CD14-positive monocyte (primary cell): ENCODE data around the gene SPATA25. TPM values are rescaled to one million over a fixed set of nuclear protein-coding genes. Genes with fewer than 3 reads are reported as not detected.
A peak's percentile ranks its signal among the peaks of the same experiment; 100 is the strongest.

Experiments used
- DNase-seq, 3 donors: peaks; one replicate each; pipeline ENCODE4 v3.0.0-alpha.2; 2011 to 2022
- H2AFZ ChIP-seq: 2 replicates; pipeline ENCODE4 v1.6.0; 2012; ENCODE audit warnings: mild to moderate bottlenecking, low read depth, low read length, inconsistent platforms; ENCODE audit not compliant: insufficient read depth, poor library complexity, severe bottlenecking
- H3K27ac ChIP-seq, 2 donors: 1 replicate in 1 of 2; 2 replicates in 1 of 2; pipeline ENCODE4 v1.5.1; 2012 to 2013; ENCODE audit warnings: low read length in 2 of 2, control low read depth in 1 of 2, inconsistent platforms in 1 of 2, low read depth in 1 of 2, mild to moderate bottlenecking in 1 of 2
- H3K27me3 ChIP-seq, 2 donors: one replicate each; pipeline versions ENCODE4 v1.6.0 to v1.6.1; 2011 to 2013; ENCODE audit warnings: low read length in 2 of 2; ENCODE audit not compliant: control insufficient read depth in 2 of 2, insufficient read depth in 2 of 2
- H3K36me3 ChIP-seq, 2 donors: replicated peaks in 1 of 2; 1 replicate in 1 of 2; 2 replicates in 1 of 2; pipeline versions ENCODE4 v1.5.1 to v1.6.1; 2012 to 2013; ENCODE audit warnings: low read length in 2 of 2, control low read depth in 1 of 2, inconsistent platforms in 1 of 2, mild to moderate bottlenecking in 1 of 2; ENCODE audit not compliant: insufficient read depth in 2 of 2, control insufficient read depth in 1 of 2
- H3K4me1 ChIP-seq, 2 donors: 1 replicate in 1 of 2; 2 replicates in 1 of 2; pipeline versions ENCODE4 v1.5.1 to v1.6.1; 2012 to 2013; ENCODE audit warnings: low read length in 2 of 2, control low read depth in 1 of 2, inconsistent platforms in 1 of 2, mild to moderate bottlenecking in 1 of 2, moderate library complexity in 1 of 2; ENCODE audit not compliant: insufficient read depth in 2 of 2, control insufficient read depth in 1 of 2
- H3K4me2 ChIP-seq: replicated peaks from 2 replicates; pipeline ENCODE3; 2012; ENCODE audit warnings: low read length, moderate library complexity, mild to moderate bottlenecking; ENCODE audit not compliant: poor library complexity, severe bottlenecking; ENCODE audit errors: extremely low read depth
- H3K4me3 ChIP-seq, 3 experiments: fragments of 200-600 bp in 1 of 3; sonication (generic) in 1 of 3; replicated peaks in 1 of 3; 1 replicate in 2 of 3; 2 replicates in 1 of 3; pipeline ENCODE4 v1.5.1; 2011 to 2013; ENCODE audit warnings: low read length in 3 of 3, mild to moderate bottlenecking in 3 of 3, control low read depth in 2 of 3, low read depth in 2 of 3, inconsistent platforms in 1 of 3, moderate library complexity in 1 of 3
- H3K79me2 ChIP-seq: 2 replicates; pipeline ENCODE4 v1.6.0; 2012; ENCODE audit warnings: mild to moderate bottlenecking, control low read depth, inconsistent platforms, low read length, moderate library complexity; ENCODE audit not compliant: insufficient read depth
- H3K9ac ChIP-seq: 2 replicates; pipeline ENCODE4 v1.6.0; 2017; ENCODE audit warnings: low read length, mild to moderate bottlenecking; ENCODE audit not compliant: insufficient read depth, poor library complexity, severe bottlenecking
- H3K9me3 ChIP-seq, 2 donors: replicated peaks in 1 of 2; 1 replicate in 1 of 2; 2 replicates in 1 of 2; pipeline versions ENCODE4 v1.5.1 to v1.6.1; 2012 to 2013; ENCODE audit warnings: low read length in 2 of 2, control low read depth in 1 of 2; ENCODE audit not compliant: control insufficient read depth in 1 of 2, insufficient read depth in 1 of 2
- H4K20me1 ChIP-seq: 2 replicates; pipeline ENCODE4 v1.6.0; 2012; ENCODE audit warnings: mild to moderate bottlenecking, low read length, control low read depth, moderate library complexity; ENCODE audit not compliant: insufficient read depth
- H3K27ac Mint-ChIP-seq, 7 donors: one replicate each; pipeline ENCODE4 v1.8.0; 2020; ENCODE audit warnings: mild to moderate bottlenecking in 7 of 7, mixed read lengths in 7 of 7, moderate library complexity in 6 of 7, inconsistent platforms in 2 of 7
- H3K27me3 Mint-ChIP-seq, 3 donors: one replicate each; pipeline ENCODE4 v1.8.0; 2021 to 2022; ENCODE audit warnings: low read depth in 3 of 3, mild to moderate bottlenecking in 3 of 3, mixed read lengths in 3 of 3, moderate library complexity in 3 of 3, inconsistent platforms in 1 of 3
- H3K36me3 Mint-ChIP-seq, 2 donors: one replicate each; pipeline ENCODE4 v1.8.0; 2020; ENCODE audit warnings: mixed read lengths in 2 of 2, inconsistent platforms in 1 of 2, mild to moderate bottlenecking in 1 of 2
- H3K4me1 Mint-ChIP-seq: one replicate; pipeline ENCODE4 v1.8.0; 2020; ENCODE audit warnings: mild to moderate bottlenecking, mixed read lengths
- H3K4me3 Mint-ChIP-seq, 2 donors: one replicate each; pipeline ENCODE4 v1.8.0; 2020; ENCODE audit warnings: mild to moderate bottlenecking in 2 of 2, mixed read lengths in 2 of 2, moderate library complexity in 1 of 2
- H3K9me3 Mint-ChIP-seq, 7 donors: one replicate each; pipeline ENCODE4 v1.8.0; 2020 to 2022; ENCODE audit warnings: mixed read lengths in 7 of 7, mild to moderate bottlenecking in 6 of 7, moderate library complexity in 6 of 7, inconsistent platforms in 2 of 7
- WGBS: methylation state at CpG from one replicate; pipeline ENCODE4 v1.1.5; 2013; ENCODE audit warnings: missing lambda C conversion rate; ENCODE audit not compliant: insufficient coverage; 5-methylcytosine and 5-hydroxymethylcytosine counted together
- intact Hi-C, 2 donors: fragments of 100-400 bp; cut with micrococcal nuclease; formaldehyde crosslinking; loops; one replicate each; pipeline versions ENCODE4 v1.15.0 to v1.15.1; 2023
- polyA plus RNA-seq, 3 donors: library from polyadenylated mRNA; depleted of rRNA in 1 of 3; unstranded in 2 of 3; stranded (reverse) in 1 of 3; fragments of 300-500 nt in 2 of 3; fragments of >200 nt in 1 of 3; fragmentation: Illumina TruSeq in 2 of 3; gene quantifications; 1 replicate in 2 of 3; 2 replicates in 1 of 3; pipeline ENCODE4 v1.2.3, GENCODE V29; 2012 to 2021
- TF ChIP-seq, protein P1 (sequence below): fragments of 200-600 bp; IDR thresholded peaks from one replicate; pipeline ENCODE4 v1.8.0; 2022; ENCODE audit warnings: antibody characterized with exemption, mild to moderate bottlenecking

The SPATA25 gene
- polyA plus RNA-seq, 3 donors = 0.76 TPM; not detected in 2

DNA sequence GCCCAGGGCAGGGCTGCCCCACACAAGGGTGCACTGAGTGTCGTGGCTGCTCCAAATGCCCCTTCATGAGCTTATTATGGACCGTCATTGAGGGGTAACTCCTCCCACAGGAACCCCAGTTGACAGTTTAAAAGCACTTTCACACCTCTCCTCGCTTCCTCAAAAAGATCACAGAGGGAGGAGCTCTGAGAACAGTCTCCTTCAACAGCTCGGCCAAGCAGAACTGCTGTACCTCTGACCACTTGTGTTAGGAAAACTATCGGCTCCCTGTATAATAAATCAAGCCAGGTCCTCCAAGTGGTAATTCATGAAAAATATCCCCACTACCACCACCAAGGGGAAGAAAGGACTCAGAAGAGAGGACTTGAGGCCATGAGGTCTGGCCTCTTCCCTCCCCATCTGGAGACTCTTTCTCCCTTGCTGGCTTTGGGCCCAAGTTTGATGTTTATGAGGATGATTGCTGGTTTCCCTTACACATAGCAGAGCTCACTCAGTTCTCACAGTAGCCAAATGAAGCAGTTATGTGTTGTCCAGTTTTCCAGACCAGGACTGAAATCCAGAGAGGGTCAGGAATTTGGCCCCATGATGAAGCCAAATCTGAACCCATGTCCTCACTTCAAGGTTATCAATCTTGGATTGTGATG is 45.1 kb downstream of the SPATA25 start:
- H4K20me1 ChIP-seq = peaks cover 32% of the 10 kb centered on the region
- H3K27me3 Mint-ChIP-seq = no peaks in the 10 kb centered on the region
- peak overlapping the region; percentile 46 to 71 for H3K27ac ChIP-seq
- H3K27ac Mint-ChIP-seq = peak overlapping the region; percentile 49 to 86 (median 80)
- H3K9me3 Mint-ChIP-seq = no peaks in the 10 kb centered on the region
- H3K4me3 Mint-ChIP-seq = no peak overlapping the region
- intact Hi-C loops = no loop called here
- peaks cover 12 to 14% of the 10 kb centered on the region in 2 donors for H3K4me1 ChIP-seq
- no peak overlapping the region for H2AFZ ChIP-seq
- H3K36me3 ChIP-seq = peaks cover 62 to 90% of the 10 kb centered on the region in 2 donors
- no peak overlapping the region for H3K4me2 ChIP-seq
- no peak overlapping the region for H3K9ac ChIP-seq
- H3K4me3 ChIP-seq = no peak overlapping the region
- no peaks in the 10 kb centered on the region for H3K79me2 ChIP-seq
- H3K36me3 Mint-ChIP-seq = peaks cover 53 to 97% of the 10 kb centered on the region in 2 donors
- no peaks in the 10 kb centered on the region for H3K27me3 ChIP-seq
- WGBS = 3% methylated on average over 3 of the region's 5 CpGs
- TF ChIP-seq, protein P1, sequence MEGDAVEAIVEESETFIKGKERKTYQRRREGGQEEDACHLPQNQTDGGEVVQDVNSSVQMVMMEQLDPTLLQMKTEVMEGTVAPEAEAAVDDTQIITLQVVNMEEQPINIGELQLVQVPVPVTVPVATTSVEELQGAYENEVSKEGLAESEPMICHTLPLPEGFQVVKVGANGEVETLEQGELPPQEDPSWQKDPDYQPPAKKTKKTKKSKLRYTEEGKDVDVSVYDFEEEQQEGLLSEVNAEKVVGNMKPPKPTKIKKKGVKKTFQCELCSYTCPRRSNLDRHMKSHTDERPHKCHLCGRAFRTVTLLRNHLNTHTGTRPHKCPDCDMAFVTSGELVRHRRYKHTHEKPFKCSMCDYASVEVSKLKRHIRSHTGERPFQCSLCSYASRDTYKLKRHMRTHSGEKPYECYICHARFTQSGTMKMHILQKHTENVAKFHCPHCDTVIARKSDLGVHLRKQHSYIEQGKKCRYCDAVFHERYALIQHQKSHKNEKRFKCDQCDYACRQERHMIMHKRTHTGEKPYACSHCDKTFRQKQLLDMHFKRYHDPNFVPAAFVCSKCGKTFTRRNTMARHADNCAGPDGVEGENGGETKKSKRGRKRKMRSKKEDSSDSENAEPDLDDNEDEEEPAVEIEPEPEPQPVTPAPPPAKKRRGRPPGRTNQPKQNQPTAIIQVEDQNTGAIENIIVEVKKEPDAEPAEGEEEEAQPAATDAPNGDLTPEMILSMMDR = no peak
- no peaks in the 10 kb centered on the region for H3K9me3 ChIP-seq
- H3K4me1 Mint-ChIP-seq = peaks cover 17% of the 10 kb centered on the region
- peak in 2 of 3 donors; percentile 30 to 31 for DNase-seq

DNA sequence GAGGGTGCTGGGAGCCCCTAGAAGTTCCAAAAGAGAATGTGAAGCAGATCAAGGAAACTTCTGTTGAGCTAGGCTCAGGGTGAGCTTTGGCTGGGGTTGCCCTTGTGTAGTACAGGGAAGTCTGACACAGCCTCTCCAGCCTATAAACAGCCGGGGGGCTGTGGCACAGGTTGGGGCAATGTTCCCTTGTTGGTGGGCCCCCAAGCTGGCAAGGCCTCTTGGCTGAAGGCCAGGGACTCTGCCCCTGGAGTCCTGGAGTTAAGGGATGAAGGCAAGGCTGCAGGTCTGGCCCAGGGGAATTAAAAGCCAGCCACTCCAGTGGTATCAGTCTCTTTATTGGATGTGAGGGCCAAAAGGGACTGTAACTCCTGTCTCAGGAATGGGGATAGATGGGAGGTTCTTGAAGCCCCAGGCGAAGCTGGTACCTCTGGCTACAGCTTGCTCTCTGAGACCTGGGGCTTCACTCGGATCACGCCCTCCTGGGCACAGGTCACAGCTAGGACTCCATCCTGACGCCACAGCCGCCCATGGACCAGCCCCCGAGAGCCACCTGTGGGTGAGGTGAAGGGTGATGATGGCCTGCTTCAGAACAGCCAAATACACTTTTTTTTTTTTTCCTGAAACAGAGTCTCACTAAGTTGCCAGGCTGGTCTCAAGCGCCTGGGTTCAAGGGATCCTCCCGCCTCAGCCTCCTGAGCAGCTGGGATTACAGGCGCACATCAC is 45.9 kb downstream of the SPATA25 start:
- peaks cover 57 to 91% of the 10 kb centered on the region in 2 donors for H3K36me3 ChIP-seq
- H3K4me3 Mint-ChIP-seq = no peak overlapping the region
- no peaks in the 10 kb centered on the region for H3K79me2 ChIP-seq
- H3K9ac ChIP-seq = no peak overlapping the region
- TF ChIP-seq, protein P1 = no peak
- no peak overlapping the region for H2AFZ ChIP-seq
- no peak for DNase-seq
- WGBS = 100% methylated on average over 3 of the region's 10 CpGs
- H3K27ac Mint-ChIP-seq = peak overlapping the region in 6 of 7 donors; percentile 46 to 86 (median 82)
- peaks cover 57 to 96% of the 10 kb centered on the region in 2 donors for H3K36me3 Mint-ChIP-seq
- H3K27me3 Mint-ChIP-seq = no peaks in the 10 kb centered on the region
- no peaks in the 10 kb centered on the region for H3K9me3 Mint-ChIP-seq
- H3K4me2 ChIP-seq = no peak overlapping the region
- H3K4me1 Mint-ChIP-seq = peaks cover 19% of the 10 kb centered on the region
- no peaks in the 10 kb centered on the region for H3K27me3 ChIP-seq
- peaks cover 15 to 17% of the 10 kb centered on the region in 2 donors for H3K4me1 ChIP-seq
- intact Hi-C loops = no loop called here
- peak overlapping the region; percentile 46 to 71 for H3K27ac ChIP-seq
- no peaks in the 10 kb centered on the region for H3K9me3 ChIP-seq
- H4K20me1 ChIP-seq = peaks cover 27% of the 10 kb centered on the region
- H3K4me3 ChIP-seq = no peak overlapping the region
